ENCODE results near the gene TMEM41B. TPM values are rescaled to one million over a fixed set of nuclear protein-coding genes. Genes with fewer than 3 reads are reported as not detected.
"Not testable (repeated sequence)": the region's sequence is repeated elsewhere in the genome, so short reads cannot be mapped to it uniquely, and the experiment has no call there.

TMEM41B gene
- total and polyA plus RNA-seq, 2 experiments from 2014 or later, result 35.3 to 47.7 TPM

DNA sequence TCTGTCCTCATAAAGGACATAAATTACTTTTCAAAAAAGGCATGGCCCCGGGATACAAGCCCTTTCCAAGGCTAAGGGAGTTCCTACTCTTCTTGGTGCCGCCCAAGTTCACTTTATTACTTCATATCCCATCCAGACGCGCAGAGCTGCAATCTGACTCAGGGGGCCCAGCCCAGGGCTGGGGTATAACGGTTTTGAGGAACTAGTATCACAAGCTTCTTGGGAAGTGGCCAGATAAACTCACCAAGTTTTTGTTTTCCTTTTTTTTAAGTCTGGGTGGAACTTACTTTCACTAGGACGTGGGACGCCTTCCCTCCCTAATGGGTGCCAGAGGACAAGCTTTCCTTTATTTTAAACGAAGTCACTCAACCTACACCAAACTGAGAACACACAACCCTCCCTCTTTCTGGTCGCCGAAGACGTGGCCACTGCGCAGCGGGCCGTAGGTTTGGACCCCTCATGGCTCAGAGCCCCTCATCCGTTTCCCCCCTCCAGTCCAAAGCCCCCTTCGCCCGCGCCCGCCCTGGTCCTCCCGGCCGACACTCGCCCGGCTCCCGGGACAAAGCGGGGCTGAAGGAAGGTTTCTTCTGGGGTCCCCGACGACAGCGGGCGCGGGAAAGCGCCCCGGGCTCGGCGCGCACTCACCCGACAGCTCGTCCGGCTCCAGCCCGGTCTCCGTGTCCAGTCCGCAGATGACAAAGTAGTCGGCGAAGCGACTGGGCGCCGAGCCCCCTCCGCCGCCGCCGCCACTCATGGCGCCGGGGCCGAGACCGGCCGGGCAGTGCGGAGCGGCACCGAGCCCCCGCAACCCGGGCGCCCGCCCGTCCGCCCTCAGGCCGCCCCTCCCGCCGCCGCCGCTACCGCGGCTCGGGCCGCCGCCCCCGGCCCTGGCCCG is 49.8 kb downstream of the TMEM41B start:
- 0 to 1% methylated on average over 20 to 51 of the region's 76 CpGs for WGBS, 2 experiments (ENCODE audit: low coverage in 1 of 2, low lambda C conversion rate in 2 of 2, missing lambda C conversion rate in 2 of 2)
- Histone ChIP-seq H3K79me2 (ENCODE audit: insufficient read depth) (peaks cover 46% of the 10 kb centered on the region), H3K36me3 (ENCODE audit: low read depth) (no peaks in the 10 kb centered on the region)

DNA sequence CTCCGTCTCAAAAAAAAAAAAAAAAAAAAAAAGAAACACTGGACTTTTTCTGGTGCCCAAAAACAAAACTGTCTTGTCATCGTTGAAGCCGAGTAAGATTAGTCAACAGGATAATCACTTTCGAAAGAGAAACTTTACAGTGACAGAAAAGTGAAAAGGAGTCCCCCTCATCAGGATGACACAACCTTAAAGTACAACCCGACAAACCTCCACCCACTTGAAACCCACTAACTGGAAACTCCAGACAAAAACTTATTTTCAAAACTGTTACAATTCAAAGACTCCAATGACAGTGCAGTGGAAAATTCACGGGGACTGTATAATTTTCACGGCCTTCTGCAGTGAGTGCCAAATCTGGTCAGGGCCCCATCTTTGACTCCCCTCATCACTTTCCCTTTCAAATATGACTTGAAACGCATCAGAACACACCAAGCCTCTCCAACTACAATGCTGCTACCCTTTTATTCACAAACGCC is 50.5 kb downstream of the TMEM41B start:
- 1 to 2% methylated on average over 8 of the region's 9 CpGs for WGBS, 2 experiments (ENCODE audit: low coverage in 1 of 2, low lambda C conversion rate in 2 of 2, missing lambda C conversion rate in 2 of 2)
- no peaks in the 10 kb centered on the region for H3K27me3 ChIP-seq (replicated peaks; ENCODE audit: insufficient read depth)
- TF ChIP-seq EZH2phosphoT487 (IDR thresholded peaks at IDR 0.05; ENCODE audit: insufficient read depth, low read depth) (no peak), EZH2 (IDR thresholded peaks at IDR 0.05; ENCODE audit: insufficient read depth, poor library complexity, severe bottlenecking) (no peak)
- H3K4me3 ChIP-seq, result peak overlapping the region; percentile 79
- peaks cover 25% of the 10 kb centered on the region for H3K4me1 ChIP-seq (ENCODE audit: insufficient read depth)
- H3K9me2 ChIP-seq (ENCODE audit: insufficient read depth), result no peaks in the 10 kb centered on the region
- peak; percentile 68 for DNase-seq
- no peaks in the 10 kb centered on the region for H3K9me3 ChIP-seq (ENCODE audit: low read depth)
- peaks cover 40% of the 10 kb centered on the region; the same call in 1 of the 2 replicates for H3F3A ChIP-seq (ENCODE audit: insufficient read depth)
- peak overlapping the region; percentile 95 for H3K27ac ChIP-seq
- H4K20me1 ChIP-seq (ENCODE audit: insufficient read depth), result peaks cover 21% of the 10 kb centered on the region
- H3K36me3 ChIP-seq (ENCODE audit: low read depth), result no peaks in the 10 kb centered on the region
- H3K79me2 ChIP-seq (ENCODE audit: insufficient read depth), result peaks cover 52% of the 10 kb centered on the region
- peak overlapping the region; percentile 72 for H2AFZ ChIP-seq
- in situ Hi-C loops (cut with MboI), result no loop called here
- H3K4me2 ChIP-seq (ENCODE audit: unreplicated experiment), result peak overlapping the region; percentile 95
- peak overlapping the region; percentile 97 for H3K9ac ChIP-seq

More for the DNA sequence above, 49.8 kb downstream of the TMEM41B start:
- Histone ChIP-seq H3K9me3 (ENCODE audit: low read depth) (no peaks in the 10 kb centered on the region), H3F3A (ENCODE audit: insufficient read depth) (peaks cover 43% of the 10 kb centered on the region; the same call in 1 of the 2 replicates), H3K27me3 (replicated peaks; ENCODE audit: insufficient read depth) (no peaks in the 10 kb centered on the region), H3K4me3 (peak overlapping the region; percentile 79), H3K4me2 (ENCODE audit: unreplicated experiment) (peak overlapping the region; percentile 95), H3K4me1 (ENCODE audit: insufficient read depth) (peaks cover 25% of the 10 kb centered on the region), H3K9ac (peak overlapping the region; percentile 97), H2AFZ (peak overlapping the region; percentile 72), H3K27ac (peak overlapping the region; percentile 95), H4K20me1 (ENCODE audit: insufficient read depth) (peaks cover 19% of the 10 kb centered on the region), H3K9me2 (ENCODE audit: insufficient read depth) (no peaks in the 10 kb centered on the region)
- DNase-seq, result peak; percentile 93
- in situ Hi-C loops (cut with MboI), result no loop called here
- TF ChIP-seq EZH2phosphoT487 (IDR thresholded peaks at IDR 0.05; ENCODE audit: insufficient read depth, low read depth) (no peak), EZH2 (IDR thresholded peaks at IDR 0.05; ENCODE audit: insufficient read depth, poor library complexity, severe bottlenecking) (no peak)

DNA sequence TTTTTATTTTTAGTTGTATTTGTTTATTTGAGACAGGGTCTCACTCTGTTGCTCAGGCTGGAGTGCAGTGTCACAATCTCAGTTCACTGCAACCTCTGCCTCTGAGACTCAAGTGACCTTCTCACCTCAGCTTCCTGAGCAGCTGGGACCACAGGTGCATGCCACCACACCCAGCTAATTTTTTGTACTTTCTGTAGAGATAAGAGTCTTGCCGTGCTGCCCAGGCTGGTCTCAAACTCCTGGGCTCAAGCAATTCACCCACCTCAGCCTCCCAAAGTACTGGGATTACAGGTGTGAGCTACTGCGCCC is 53.6 kb downstream of the TMEM41B start:
- 81 to 87% methylated on average over 2 of the region's 2 CpGs for WGBS, 2 experiments (ENCODE audit: low coverage in 1 of 2, low lambda C conversion rate in 2 of 2, missing lambda C conversion rate in 2 of 2)
- H3K79me2 ChIP-seq (ENCODE audit: insufficient read depth), result peaks cover 83% of the 10 kb centered on the region
- in situ Hi-C loops (cut with MboI); H3K36me3 ChIP-seq (ENCODE audit: low read depth); H3K27me3 ChIP-seq (replicated peaks; ENCODE audit: insufficient read depth); H3K9ac ChIP-seq; H3K9me2 ChIP-seq (ENCODE audit: insufficient read depth); H3K4me3 ChIP-seq; H2AFZ ChIP-seq; DNase-seq; H3K27ac ChIP-seq; H3K9me3 ChIP-seq (ENCODE audit: low read depth): not testable (repeated sequence)
- H4K20me1 ChIP-seq (ENCODE audit: insufficient read depth), result peaks cover 28% of the 10 kb centered on the region
- peaks cover 43% of the 10 kb centered on the region; the same call in 1 of the 2 replicates for H3F3A ChIP-seq (ENCODE audit: insufficient read depth)
- H3K4me1 ChIP-seq (ENCODE audit: insufficient read depth), result peaks cover 25% of the 10 kb centered on the region
- H3K4me2 ChIP-seq (ENCODE audit: unreplicated experiment), result peak overlapping the region; percentile 62

DNA sequence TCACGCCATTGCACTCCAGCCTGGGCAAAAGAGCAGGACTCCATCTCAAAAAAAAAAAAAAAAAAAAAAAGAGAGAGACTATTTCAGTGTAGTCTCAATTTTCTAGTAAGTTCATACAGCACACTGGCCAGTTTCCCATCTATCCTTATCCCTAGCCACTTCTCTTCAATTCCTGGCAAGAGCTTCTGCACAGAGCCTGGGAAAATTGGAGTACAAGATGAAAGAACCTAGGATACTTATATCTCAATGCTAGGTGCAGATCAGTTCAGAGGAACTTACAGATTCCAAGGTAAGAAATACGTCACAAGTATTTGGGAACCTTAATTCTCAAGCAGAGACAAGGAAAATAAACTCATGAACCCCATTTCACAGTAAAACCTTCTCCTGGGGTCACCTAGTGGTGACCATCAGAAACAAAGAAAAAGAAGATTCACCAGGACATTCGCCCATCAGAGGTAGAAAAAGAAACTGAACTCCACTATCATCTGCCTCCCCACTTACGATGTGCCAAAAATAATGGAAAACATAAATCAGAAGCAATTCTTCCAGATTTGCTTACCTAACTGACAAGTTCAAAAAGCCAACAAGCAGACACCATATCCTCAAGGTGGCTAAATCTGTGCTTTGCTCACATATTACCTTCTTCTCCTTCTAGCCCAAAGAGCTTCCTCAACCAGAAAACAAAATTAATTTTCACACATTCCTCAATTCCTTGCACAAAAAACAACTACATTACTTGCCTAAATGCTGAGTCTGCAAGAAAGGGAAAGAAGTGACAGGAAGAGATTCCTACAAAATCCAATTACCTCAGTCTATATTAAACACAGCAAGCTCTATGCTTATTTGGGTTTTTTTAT is 54.2 kb downstream of the TMEM41B start:
- H3K4me3 ChIP-seq, result peak overlapping the region; percentile 30; the same call in 1 of the 2 replicates
- H3K36me3 ChIP-seq (ENCODE audit: low read depth), result 0 out of 2 replicates have a peak, but pooled peaks cover 3% of the 10 kb centered on the region
- TF ChIP-seq EZH2phosphoT487 (IDR thresholded peaks at IDR 0.05; ENCODE audit: insufficient read depth, low read depth) (no peak), EZH2 (IDR thresholded peaks at IDR 0.05; ENCODE audit: insufficient read depth, poor library complexity, severe bottlenecking) (no peak)
- peak overlapping the region; percentile 1; the same call in 1 of the 2 replicates for H3K27ac ChIP-seq
- H3K79me2 ChIP-seq (ENCODE audit: insufficient read depth), result peaks cover 89% of the 10 kb centered on the region
- no peak overlapping the region for H2AFZ ChIP-seq
- no peaks in the 10 kb centered on the region for H3K9me2 ChIP-seq (ENCODE audit: insufficient read depth)
- H3K4me1 ChIP-seq (ENCODE audit: insufficient read depth), result peaks cover 25% of the 10 kb centered on the region
- H4K20me1 ChIP-seq (ENCODE audit: insufficient read depth), result peaks cover 28% of the 10 kb centered on the region
- H3K27me3 ChIP-seq (replicated peaks; ENCODE audit: insufficient read depth), result no peaks in the 10 kb centered on the region
- H3F3A ChIP-seq (ENCODE audit: insufficient read depth), result peaks cover 42% of the 10 kb centered on the region; the same call in 1 of the 2 replicates
- H3K9ac ChIP-seq, result 0 out of 2 replicates have a peak overlapping the region, but pooled peaks have one; percentile 5
- 43 to 56% methylated on average over 3 to 4 of the region's 4 CpGs for WGBS, 2 experiments (ENCODE audit: low coverage in 1 of 2, low lambda C conversion rate in 2 of 2, missing lambda C conversion rate in 2 of 2)
- DNase-seq, result peak; percentile 33
- peak overlapping the region; percentile 59 for H3K4me2 ChIP-seq (ENCODE audit: unreplicated experiment)
- in situ Hi-C loops (cut with MboI), result no loop called here
- H3K9me3 ChIP-seq (ENCODE audit: low read depth), result no peaks in the 10 kb centered on the region

DNA sequence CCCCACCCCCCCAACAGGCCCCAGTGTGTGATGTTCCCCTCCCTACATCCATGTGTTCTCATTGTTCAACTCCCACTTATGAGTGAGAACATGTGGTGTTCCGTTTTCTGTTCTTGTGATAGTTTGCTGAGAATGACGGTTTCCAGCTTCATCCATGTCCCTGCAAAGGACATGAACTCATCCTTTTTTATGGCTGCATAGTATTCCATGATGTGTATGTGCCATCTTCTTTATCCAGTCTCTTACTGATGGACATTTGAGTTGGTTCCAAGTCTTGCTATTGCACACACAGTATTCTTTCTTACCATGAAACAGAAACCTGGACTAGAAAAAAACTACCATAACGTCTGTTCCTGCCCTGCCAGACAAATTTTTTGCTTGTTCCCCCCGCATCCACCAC is 56.1 kb downstream of the TMEM41B start:
- H3K4me3 ChIP-seq; H3K9me2 ChIP-seq (ENCODE audit: insufficient read depth); H3K27me3 ChIP-seq (replicated peaks; ENCODE audit: insufficient read depth); in situ Hi-C loops (cut with MboI); H3K9ac ChIP-seq; DNase-seq; H3K36me3 ChIP-seq (ENCODE audit: low read depth); H3K4me2 ChIP-seq (ENCODE audit: unreplicated experiment); H3K9me3 ChIP-seq (ENCODE audit: low read depth); H2AFZ ChIP-seq; H3K27ac ChIP-seq: not testable (repeated sequence)
- 96 to 97% methylated on average over 4 of the region's 4 CpGs for WGBS, 2 experiments (ENCODE audit: low coverage in 1 of 2, low lambda C conversion rate in 2 of 2, missing lambda C conversion rate in 2 of 2)
- Histone ChIP-seq H3F3A (ENCODE audit: insufficient read depth) (peaks cover 40% of the 10 kb centered on the region; the same call in 1 of the 2 replicates), H4K20me1 (ENCODE audit: insufficient read depth) (peaks cover 28% of the 10 kb centered on the region), H3K79me2 (ENCODE audit: insufficient read depth) (peaks cover 100% of the 10 kb centered on the region), H3K4me1 (ENCODE audit: insufficient read depth) (peaks cover 27% of the 10 kb centered on the region)
